ENCODE results near the gene SPG7.

SPG7 gene

GRCh38 chr16:89506791-89507191, 1.4 kb upstream of the SPG7 start:
- TF ChIP-seq CTCF (IDR thresholded peaks at IDR 0.05; ENCODE audit: borderline replicate concordance, extremely low read depth, low read length, poor library complexity, severe bottlenecking): no peak
- TF ChIP-seq EZH2 (IDR thresholded peaks at IDR 0.05; ENCODE audit: borderline replicate concordance, low read depth, low read length, severe bottlenecking): no peak
- Histone ChIP-seq H3K36me3 (ENCODE audit: insufficient read depth, low read length) (peaks cover 16% of the 10 kb centered on the region), H3K27ac (ENCODE audit: low read length) (peak overlapping the region; percentile 87), H3K4me3 (ENCODE audit: low read depth in 1 of 2, low read length in 2 of 2) (peak overlapping the region; percentile 87 to 88; a peak in 3 of 4 replicates), H3K4me1 (ENCODE audit: insufficient read depth, low read length) (peaks cover 39% of the 10 kb centered on the region), H3K79me2 (ENCODE audit: insufficient read depth, low read length) (peaks cover 56% of the 10 kb centered on the region), H3K9ac (ENCODE audit: low read depth, low read length) (peak overlapping the region; percentile 97), H4K20me1 (ENCODE audit: insufficient read depth, low read length) (peaks cover 19% of the 10 kb centered on the region), H3K4me2 (ENCODE audit: insufficient read depth, low read length) (peak overlapping the region; percentile 98), H3K9me3 (ENCODE audit: insufficient read depth, low read length, severe bottlenecking) (no peaks in the 10 kb centered on the region), H2AFZ (ENCODE audit: low read depth, low read length) (peak overlapping the region; percentile 94), H3K27me3 (ENCODE audit: insufficient read depth, low read length, poor library complexity) (no peaks in the 10 kb centered on the region)
- peak; percentile 43 for DNase-seq
- ATAC-seq (ENCODE audit: insufficient read depth, low read depth): no peak

- peak overlapping the region; percentile 87 to 88 for H3K4me3 ChIP-seq (ENCODE audit: low read depth in 1 of 2, low read length in 2 of 2)
- peaks cover 39% of the 10 kb centered on the region for H3K4me1 ChIP-seq (ENCODE audit: insufficient read depth, low read length)
- H4K20me1 ChIP-seq (ENCODE audit: insufficient read depth, low read length): peaks cover 19% of the 10 kb centered on the region
- H3K79me2 ChIP-seq (ENCODE audit: insufficient read depth, low read length): peaks cover 56% of the 10 kb centered on the region
- peak overlapping the region; percentile 87 for H3K27ac ChIP-seq (ENCODE audit: low read length)
- peak overlapping the region; percentile 97 for H3K9ac ChIP-seq (ENCODE audit: low read depth, low read length)
- peak overlapping the region; percentile 94 for H2AFZ ChIP-seq (ENCODE audit: low read depth, low read length)
- H3K27me3 ChIP-seq (ENCODE audit: insufficient read depth, low read length, poor library complexity): no peaks in the 10 kb centered on the region
- peaks cover 20% of the 10 kb centered on the region for H3K36me3 ChIP-seq (ENCODE audit: insufficient read depth, low read length)
- no peak for DNase-seq
- no peak for ATAC-seq (ENCODE audit: insufficient read depth, low read depth)
- TF ChIP-seq EZH2 (IDR thresholded peaks at IDR 0.05; ENCODE audit: borderline replicate concordance, low read depth, low read length, severe bottlenecking): no peak
- TF ChIP-seq CTCF (IDR thresholded peaks at IDR 0.05; ENCODE audit: borderline replicate concordance, extremely low read depth, low read length, poor library complexity, severe bottlenecking): no peak
- H3K4me2 ChIP-seq (ENCODE audit: insufficient read depth, low read length): peak overlapping the region; percentile 98
- H3K9me3 ChIP-seq (ENCODE audit: insufficient read depth, low read length, severe bottlenecking): no peaks in the 10 kb centered on the region
Observed at GRCh38 chr16:89507214-89507833, 879 bp upstream of the SPG7 start.

- Histone ChIP-seq H3K9me3 (ENCODE audit: insufficient read depth, low read length, severe bottlenecking) (no peaks in the 10 kb centered on the region), H4K20me1 (ENCODE audit: insufficient read depth, low read length) (peaks cover 19% of the 10 kb centered on the region), H3K4me3 (ENCODE audit: low read depth in 1 of 2, low read length in 2 of 2) (no peak overlapping the region), H3K9ac (ENCODE audit: low read depth, low read length) (no peak overlapping the region; the same call in 1 of the 2 replicates), H3K79me2 (ENCODE audit: insufficient read depth, low read length) (peaks cover 60% of the 10 kb centered on the region), H3K4me1 (ENCODE audit: insufficient read depth, low read length) (peaks cover 32% of the 10 kb centered on the region), H3K27me3 (ENCODE audit: insufficient read depth, low read length, poor library complexity) (no peaks in the 10 kb centered on the region), H3K4me2 (ENCODE audit: insufficient read depth, low read length) (no peak overlapping the region), H3K27ac (ENCODE audit: low read length) (no peak overlapping the region), H2AFZ (ENCODE audit: low read depth, low read length) (no peak overlapping the region), H3K36me3 (ENCODE audit: insufficient read depth, low read length) (peaks cover 40% of the 10 kb centered on the region)
- DNase-seq (no peak), ATAC-seq (ENCODE audit: insufficient read depth, low read depth) (no peak)
- TF ChIP-seq EZH2 (IDR thresholded peaks at IDR 0.05; ENCODE audit: borderline replicate concordance, low read depth, low read length, severe bottlenecking) (no peak), CTCF (IDR thresholded peaks at IDR 0.05; ENCODE audit: borderline replicate concordance, extremely low read depth, low read length, poor library complexity, severe bottlenecking) (no peak)
Observed at GRCh38 chr16:89510526-89510925, 2.3 kb downstream of the SPG7 start.
